A549 (cell line): ENCODE results near the gene SYTL3. TPM values are rescaled to one million over a fixed set of nuclear protein-coding genes. Genes with fewer than 3 reads are reported as not detected.

Experiments
- ATAC-seq, 2 experiments: fragments of 200-7000 bp in 1 of 2; fragments of >200 bp in 1 of 2; cut with Nextera tagmentation in 1 of 2; cut with Tn5 transposase in 1 of 2; 3 replicates each; pipeline versions ENCODE4 v1.8.0 to v1.9.1; 2018 to 2020; ENCODE audit warnings: mild to moderate bottlenecking in 1 of 2, moderate library complexity in 1 of 2
- CTCF ChIA-PET: fragments of 300-600 bp; sonication (Branson Sonifier 250); formaldehyde crosslinking; extraction: SDS; loops from one replicate; lab custom pipeline; 2021; ENCODE audit warnings: antibody characterized with exemption, inconsistent platforms; lab: Yijun Ruan, JAX
- POLR2A ChIA-PET: fragments of 350-600 bp; formaldehyde crosslinking; extraction: SDS; loops from one replicate; lab custom pipeline; 2021; ENCODE audit warnings: antibody characterized with exemption, inconsistent platforms; lab: Yijun Ruan, JAX
- DNase-seq, 2 experiments: peaks; one replicate each; pipeline versions ENCODE4 v3.0.0 to v3.0.0-alpha.2; 2011 to 2016; ENCODE audit warnings: low read depth in 1 of 2, low spot score in 1 of 2
- FAIRE-seq: peaks from 2 replicates; lab custom pipeline; 2011; peaks lifted over from hg19 to GRCh38; lab: Jason Lieb, UNC
- H3K27ac ChIP-seq, 2 experiments: fragments of >200 bp; sonication (Bioruptor Twin); formaldehyde crosslinking; 3 replicates each; pipeline ENCODE4 v1.5.1; 2016 to 2017
- H3K4me1 ChIP-seq: fragments of >200 bp; sonication (Bioruptor Twin); formaldehyde crosslinking; 3 replicates; pipeline ENCODE4 v1.6.1; 2016
- H3K4me2 ChIP-seq: fragments of >200 bp; sonication (Bioruptor Twin); formaldehyde crosslinking; 3 replicates; pipeline ENCODE4 v1.6.1; 2016
- H3K4me3 ChIP-seq: fragments of >200 bp; sonication (Bioruptor Twin); formaldehyde crosslinking; 3 replicates; pipeline ENCODE4 v1.5.1; 2016
- H3K9me3 ChIP-seq: fragments of >200 bp; sonication (Bioruptor Twin); formaldehyde crosslinking; 3 replicates; pipeline ENCODE4 v1.6.1; 2016
- ATOH8 ChIP-seq: fragments of 250-450 bp; sonication (Bioruptor Pico); IDR thresholded peaks from 2 replicates; pipeline ENCODE4 v1.5.0; 2020; ENCODE audit warnings: low read depth, mild to moderate bottlenecking, moderate library complexity
- BCL3 ChIP-seq: fragments of >200 bp; sonication (Bioruptor Twin); formaldehyde crosslinking; IDR thresholded peaks from 3 replicates; pipeline ENCODE4 v1.6.1; 2016
- BHLHE40 ChIP-seq: IDR thresholded peaks from 2 replicates; pipeline ENCODE4 v1.6.1; 2012; ENCODE audit warnings: low read depth, low read length, inconsistent platforms
- CBX2 ChIP-seq: fragments of 200-600 bp; sonication (generic); IDR thresholded peaks from 2 replicates; pipeline ENCODE4 v1.6.1; 2016; ENCODE audit warnings: low read depth, mild to moderate bottlenecking, borderline replicate concordance
- CEBPB ChIP-seq, 2 experiments: fragments of >200 bp in 1 of 2; sonication (Bioruptor Twin) in 1 of 2; formaldehyde crosslinking in 1 of 2; IDR thresholded peaks; 2 replicates each; pipeline ENCODE4 v1.6.1; 2012 to 2016
- EHMT2 ChIP-seq: fragments of 200-600 bp; sonication (generic); IDR thresholded peaks from 2 replicates; pipeline ENCODE4 v1.6.1; 2016; ENCODE audit warnings: antibody characterized with exemption, low read depth, mild to moderate bottlenecking, moderate library complexity
- ESRRA ChIP-seq: fragments of 150-350 bp; IDR thresholded peaks from 2 replicates; pipeline ENCODE4 v1.6.1; 2014; ENCODE audit warnings: mild to moderate bottlenecking, low read length, borderline replicate concordance
- FOSB ChIP-seq: fragments of 250-450 bp; sonication (Bioruptor Pico); IDR thresholded peaks from 2 replicates; pipeline ENCODE4 v1.5.0; 2020; ENCODE audit warnings: mild to moderate bottlenecking, moderate library complexity
- FOSL2 ChIP-seq, 2 experiments: fragments of 450-650 bp in 1 of 2; fragments of >200 bp in 1 of 2; sonication (Bioruptor Twin) in 1 of 2; formaldehyde crosslinking; IDR thresholded peaks; 2 replicates each; pipeline versions ENCODE4 v1.5.0 to v1.6.1; 2016 to 2020; ENCODE audit warnings: mild to moderate bottlenecking in 1 of 2, moderate library complexity in 1 of 2
- FOXS1 ChIP-seq: fragments of 250-450 bp; sonication (Bioruptor Pico); IDR thresholded peaks from 2 replicates; pipeline ENCODE4 v1.5.0; 2020; ENCODE audit warnings: mild to moderate bottlenecking, moderate library complexity
- GATA3 ChIP-seq: IDR thresholded peaks from 2 replicates; pipeline ENCODE4 v1.6.1; 2012; ENCODE audit warnings: borderline replicate concordance
- HOXB13 ChIP-seq: fragments of 250-450 bp; sonication (Bioruptor Pico); IDR thresholded peaks from 2 replicates; pipeline ENCODE4 v1.5.0; 2020; ENCODE audit warnings: low read depth, mild to moderate bottlenecking, moderate library complexity
- HOXB5 ChIP-seq: fragments of 250-450 bp; sonication (Bioruptor Pico); IDR thresholded peaks from 2 replicates; pipeline ENCODE4 v1.5.0; 2020; ENCODE audit warnings: mild to moderate bottlenecking, moderate library complexity
- JUN ChIP-seq, 2 experiments: fragments of >200 bp; sonication (Bioruptor Twin); formaldehyde crosslinking; IDR thresholded peaks; 2 replicates in 1 of 2; 3 replicates in 1 of 2; pipeline ENCODE4 v1.6.1; 2016 to 2017
- JUNB ChIP-seq: fragments of >200 bp; sonication (Bioruptor Twin); formaldehyde crosslinking; IDR thresholded peaks from 2 replicates; pipeline ENCODE4 v1.6.1; 2016
- MAX ChIP-seq: IDR thresholded peaks from 2 replicates; pipeline ENCODE4 v1.6.1; 2012
- MYC ChIP-seq: IDR thresholded peaks from 2 replicates; pipeline ENCODE4 v1.6.1; 2012; ENCODE audit warnings: mild to moderate bottlenecking, inconsistent platforms, low read length, improper control_type of control experiment, borderline replicate concordance
- NR3C1 ChIP-seq: fragments of >200 bp; sonication (Bioruptor Twin); formaldehyde crosslinking; IDR thresholded peaks from 3 replicates; pipeline ENCODE4 v1.6.1; 2017
- POLR2A ChIP-seq: IDR thresholded peaks from 2 replicates; pipeline ENCODE4 v1.6.1; 2012; ENCODE audit warnings: mild to moderate bottlenecking, low read length
- RAD21 ChIP-seq, 2 experiments: fragments of >200 bp in 1 of 2; sonication (Bioruptor Twin) in 1 of 2; formaldehyde crosslinking in 1 of 2; IDR thresholded peaks in 1 of 2; conservative IDR thresholded peaks in 1 of 2; 2 replicates in 1 of 2; 3 replicates in 1 of 2; pipeline ENCODE4 v1.6.1; 2012 to 2018; ENCODE audit warnings: inconsistent platforms in 1 of 2
- RCOR1 ChIP-seq: fragments of 150-350 bp; IDR thresholded peaks from 2 replicates; pipeline ENCODE4 v1.6.1; 2014; ENCODE audit warnings: antibody characterized with exemption, low read length, low read depth
- REST ChIP-seq: fragments of 200-600 bp; sonication (generic); IDR thresholded peaks from 2 replicates; pipeline ENCODE4 v1.6.1; 2016; ENCODE audit warnings: antibody characterized with exemption, mild to moderate bottlenecking, moderate library complexity
- SREBF2 ChIP-seq: fragments of 450-650 bp; IDR thresholded peaks from 2 replicates; pipeline ENCODE4 v1.6.1; 2014; ENCODE audit warnings: mild to moderate bottlenecking, moderate library complexity
- TFCP2L1 ChIP-seq: fragments of 250-450 bp; sonication (Bioruptor Pico); IDR thresholded peaks from 2 replicates; pipeline ENCODE4 v1.5.0; 2021; ENCODE audit warnings: mild to moderate bottlenecking
- ZC3H11A ChIP-seq: fragments of 450-650 bp; IDR thresholded peaks from 2 replicates; pipeline ENCODE4 v1.6.1; 2014; ENCODE audit warnings: antibody characterized with exemption, mild to moderate bottlenecking
- ZSCAN20 ChIP-seq: fragments of 250-450 bp; sonication (Bioruptor Pico); IDR thresholded peaks from 2 replicates; pipeline ENCODE4 v1.8.0; 2022; ENCODE audit warnings: mild to moderate bottlenecking, moderate library complexity
- WGBS: methylation state at CpG from one replicate; pipeline ENCODE4 v1.1.6; 2017; ENCODE audit errors: missing lambda C conversion rate; 5-methylcytosine and 5-hydroxymethylcytosine counted together
- polyA plus RNA-seq, 4 experiments: library from polyadenylated mRNA; depleted of rRNA in 3 of 4; stranded (reverse); fragments of >200 nt; fragmentation: RNase III in 1 of 4; extraction: RNeasy Plus Mini Kit Qiagen cat#74134 plus additional on column Dnase treatment in 1 of 4; gene quantifications; 2 replicates in 3 of 4; 3 replicates in 1 of 4; pipeline ENCODE4 v1.2.3, GENCODE V29; 2011 to 2017

Gene SYTL3
- polyA plus RNA-seq, 2 of the 4 experiments (the other 2 are of a cell fraction), result 0.63 to 0.89 TPM

GRCh38 chr6:158774717-158775449 is 125.0 kb downstream of the SYTL3 start:
- ChIA-PET CTCF (interaction anchor here (0.6 to 2.8 kb wide), 3 partner anchors 9 to 144 kb away, joined by 3 to 6 read pairs (median 3); no protein-coding TSS in a partner anchor), POLR2A (no interaction called here)
- peaks cover 3% of the 10 kb centered on the region; the same call in 1 of the 3 replicates for H3K4me1 ChIP-seq
- TF ChIP-seq BCL3, result no peak
- TF ChIP-seq ZC3H11A, result no peak
- no peak for TF ChIP-seq ATOH8 (CRISPR knock-in tag)
- TF ChIP-seq FOSL2 (IDR thresholded peaks at IDR 0.05), result no peak
- TF ChIP-seq FOSL2 (CRISPR knock-in tag; IDR thresholded peaks at IDR 0.05), result no peak
- TF ChIP-seq POLR2A, result no peak
- no peak for TF ChIP-seq HOXB5 (CRISPR knock-in tag)
- no peak for TF ChIP-seq TFCP2L1
- no peak for TF ChIP-seq HOXB13 (CRISPR knock-in tag)
- no peak for TF ChIP-seq JUN (IDR thresholded peaks at IDR 0.05)
- TF ChIP-seq MYC, result no peak
- no peak for TF ChIP-seq GATA3
- no peak for TF ChIP-seq FOSB (CRISPR knock-in tag)
- no peak for TF ChIP-seq BHLHE40
- TF ChIP-seq CBX2, result no peak
- no peak for FAIRE-seq
- DNase-seq, result no peak
- no peak overlapping the region for H3K4me3 ChIP-seq
- WGBS, result 90% methylated on average over 17 of the region's 17 CpGs
- no peak overlapping the region for H3K4me2 ChIP-seq
- no peak overlapping the region for H3K27ac ChIP-seq
- H3K9me3 ChIP-seq, result no peaks in the 10 kb centered on the region
- ATAC-seq, result no peak

- FAIRE-seq, result no peak
- H3K27ac ChIP-seq, result no peak overlapping the region
- CTCF ChIA-PET, result interaction anchor here (0.7 to 2.8 kb wide), 3 partner anchors 10 to 196 kb away, joined by 3 to 6 read pairs (median 3); no protein-coding TSS in a partner anchor
- POLR2A ChIA-PET, result no interaction called here
- TF ChIP-seq MAX (no peak), CEBPB (IDR thresholded peaks at IDR 0.05) (no peak), TFCP2L1 (no peak), RCOR1 (no peak), FOXS1 (CRISPR knock-in tag) (no peak), ZSCAN20 (CRISPR knock-in tag) (no peak), REST (no peak), SREBF2 (no peak), JUNB (no peak), NR3C1 (no peak), EHMT2 (no peak), BHLHE40 (no peak), RAD21 (conservative IDR thresholded peaks at IDR 0.05 in 1 of 2, IDR thresholded peaks at IDR 0.05 in 1 of 2) (no peak), GATA3 (no peak), HOXB13 (CRISPR knock-in tag) (no peak), ESRRA (no peak)
- H3K9me3 ChIP-seq, result no peaks in the 10 kb centered on the region
- 83% methylated on average over 5 of the region's 5 CpGs for WGBS
- DNase-seq, result no peak
- no peak for ATAC-seq
- H3K4me2 ChIP-seq, result no peak overlapping the region
- H3K4me3 ChIP-seq, result no peak overlapping the region
- peaks cover 3% of the 10 kb centered on the region; the same call in 1 of the 3 replicates for H3K4me1 ChIP-seq
These were observed 126.0 kb downstream of the SYTL3 start for GRCh38 chr6:158775832-158776231.
